Sigmoid colon (tissue), 7 donors: ENCODE results near the gene MED29. TPM values are rescaled to one million over a fixed set of nuclear protein-coding genes. Genes with fewer than 3 reads are reported as not detected.

Experiments
- DNase-seq: peaks from one replicate; pipeline ENCODE4 v3.0.0-alpha.2; 2019
- H3K27ac ChIP-seq, 4 donors: fragments of 200-600 bp; sonication (generic); one replicate each; pipeline ENCODE4 v1.5.1; 2016 to 2019; ENCODE audit warnings: mild to moderate bottlenecking in 1 of 4
- H3K27me3 ChIP-seq, 3 donors: fragments of 200-600 bp; sonication (generic); one replicate each; pipeline ENCODE4 v1.5.1; 2019; ENCODE audit warnings: mild to moderate bottlenecking in 1 of 3
- H3K36me3 ChIP-seq, 4 donors: fragments of 200-600 bp; sonication (generic); one replicate each; pipeline ENCODE4 v1.5.1; 2016 to 2019
- H3K4me1 ChIP-seq, 4 donors: fragments of 200-600 bp; sonication (generic); one replicate each; pipeline ENCODE4 v1.5.1; 2017 to 2019
- H3K4me3 ChIP-seq, 4 donors: fragments of 200-600 bp; sonication (generic); one replicate each; pipeline ENCODE4 v1.5.1; 2017 to 2019; ENCODE audit warnings: mild to moderate bottlenecking in 2 of 4, moderate library complexity in 1 of 4
- H3K9me3 ChIP-seq, 4 donors: fragments of 200-600 bp in 3 of 4; sonication (generic) in 3 of 4; one replicate each; pipeline versions ENCODE4 v1.5.1 to v1.6.1; 2013 to 2019
- CTCF ChIP-seq, 4 experiments: fragments of 450-650 bp in 3 of 4; fragments of 200-600 bp in 1 of 4; IDR thresholded peaks; one replicate each; pipeline ENCODE4 v1.5.1; 2016 to 2019; ENCODE audit warnings: antibody characterized with exemption in 4 of 4, mild to moderate bottlenecking in 3 of 4, moderate library complexity in 2 of 4
- EP300 ChIP-seq, 4 donors: sonication (generic); formaldehyde crosslinking; IDR thresholded peaks; one replicate each; pipeline ENCODE4 v1.6.1; 2017; ENCODE audit warnings: antibody characterized with exemption in 4 of 4
- POLR2A ChIP-seq, 2 donors: fragments of 450-650 bp; IDR thresholded peaks; one replicate each; pipeline ENCODE4 v1.6.1; 2016; ENCODE audit warnings: antibody characterized with exemption in 2 of 2, mild to moderate bottlenecking in 2 of 2, moderate library complexity in 2 of 2
- POLR2AphosphoS5 ChIP-seq, 4 donors: sonication (generic); formaldehyde crosslinking; IDR thresholded peaks; one replicate each; pipeline ENCODE4 v1.6.1; 2017; ENCODE audit warnings: antibody characterized with exemption in 4 of 4
- WGBS, 2 donors: extraction: QIAGEN DNeasy Blood & Tissue Kit; methylation state at CpG; one replicate each; pipeline ENCODE4 v1.1.7; 2013; 5-methylcytosine and 5-hydroxymethylcytosine counted together
- intact Hi-C: fragments of 100-400 bp; cut with DNase I; formaldehyde crosslinking; loops from one replicate; pipeline ENCODE4 v1.15.1; 2023
- polyA plus RNA-seq, 3 donors: library from polyadenylated mRNA; stranded (reverse); fragments of 200-250 nt; gene quantifications; one replicate each; pipeline ENCODE4 v1.2.3, GENCODE V29; 2013
- total RNA-seq, 4 donors: library from RNA; depleted of rRNA; stranded (reverse); fragments of >200 nt; gene quantifications; one replicate each; pipeline ENCODE4 v1.1.0, GENCODE V29; 2016
- donor health status: healthy with polysubstance abuse.
- donor health status: Bipolar disorder and iron deficiency.
- donor health status: healthy.

MED29 gene
- total and polyA plus RNA-seq, 7 donors, result 22.8 to 44.6 (median 31.0) TPM

- H3K27ac ChIP-seq, result no peak overlapping the region
- 92 to 93% methylated on average over 3 of the region's 3 CpGs for WGBS, 2 donors
- TF ChIP-seq POLR2A (IDR thresholded peaks at IDR 0.05) (no peak), CTCF (IDR thresholded peaks at IDR 0.05) (no peak), POLR2AphosphoS5 (IDR thresholded peaks at IDR 0.05) (no peak), EP300 (IDR thresholded peaks at IDR 0.05) (no peak)
- intact Hi-C loops, result no loop called here
- no peaks in the 10 kb centered on the region for H3K9me3 ChIP-seq
- DNase-seq, result no peak
- peaks cover 23 to 98% (median 55%) of the 10 kb centered on the region in 4 donors for H3K36me3 ChIP-seq
- no peak overlapping the region for H3K4me3 ChIP-seq
- no peaks in the 10 kb centered on the region for H3K27me3 ChIP-seq
- H3K4me1 ChIP-seq, result peaks cover 0 to 21% (median 5%) of the 10 kb centered on the region in 4 donors
Observed at GRCh38 chr19:39359026-39359425, 32.2 kb upstream of the MED29 start.

GRCh38 chr19:39360599-39360998 is 30.6 kb upstream of the MED29 start:
- TF ChIP-seq CTCF (IDR thresholded peaks at IDR 0.05) (no peak), EP300 (IDR thresholded peaks at IDR 0.05) (no peak), POLR2AphosphoS5 (IDR thresholded peaks at IDR 0.05) (no peak), POLR2A (IDR thresholded peaks at IDR 0.05) (no peak)
- no peak overlapping the region for H3K27ac ChIP-seq

GRCh38 chr19:39362682-39363657 is 28.2 kb upstream of the MED29 start:
- H3K4me3 ChIP-seq, result no peak overlapping the region
- 68 to 75% methylated on average over 6 of the region's 6 CpGs for WGBS, 2 donors
- H3K9me3 ChIP-seq, result no peaks in the 10 kb centered on the region
- intact Hi-C loops, result no loop called here
- peaks cover 0 to 21% (median 5%) of the 10 kb centered on the region in 4 donors for H3K4me1 ChIP-seq
- DNase-seq, result no peak
- TF ChIP-seq POLR2AphosphoS5 (IDR thresholded peaks at IDR 0.05), result no peak
- no peak for TF ChIP-seq CTCF (IDR thresholded peaks at IDR 0.05)
- TF ChIP-seq POLR2A (IDR thresholded peaks at IDR 0.05), result no peak
- no peak for TF ChIP-seq EP300 (IDR thresholded peaks at IDR 0.05)
- H3K27ac ChIP-seq, result peak overlapping the region; percentile 54 to 77 (median 62)
- H3K27me3 ChIP-seq, result no peaks in the 10 kb centered on the region
- peaks cover 3 to 91% (median 27%) of the 10 kb centered on the region in 4 donors for H3K36me3 ChIP-seq

More at GRCh38 chr19:39360599-39360998, 30.6 kb upstream of the MED29 start:
- WGBS, 2 donors, result 96 to 98% methylated on average over 1 of the region's 1 CpG
- Histone ChIP-seq H3K27me3 (no peaks in the 10 kb centered on the region), H3K4me1 (peaks cover 0 to 21% (median 5%) of the 10 kb centered on the region in 4 donors), H3K4me3 (no peak overlapping the region), H3K36me3 (peaks cover 23 to 94% (median 47%) of the 10 kb centered on the region in 4 donors), H3K9me3 (no peaks in the 10 kb centered on the region)
- DNase-seq, result no peak
- intact Hi-C loops, result no loop called here

GRCh38 chr19:39363901-39364457 is 27.2 kb upstream of the MED29 start:
- intact Hi-C loops, result no loop called here
- no peak overlapping the region for H3K4me3 ChIP-seq
- peaks cover 2 to 91% (median 22%) of the 10 kb centered on the region in 4 donors for H3K36me3 ChIP-seq
- no peaks in the 10 kb centered on the region for H3K9me3 ChIP-seq
- peaks cover 0 to 21% (median 5%) of the 10 kb centered on the region in 4 donors for H3K4me1 ChIP-seq
- 73 to 80% methylated on average over 5 of the region's 5 CpGs for WGBS, 2 donors
- H3K27me3 ChIP-seq, result no peaks in the 10 kb centered on the region
- peak overlapping the region; percentile 54 to 77 (median 66) for H3K27ac ChIP-seq
- DNase-seq, result peak; percentile 86
- peak in 3 of 4 donors; percentile 23 to 38 (median 31) for TF ChIP-seq POLR2AphosphoS5 (IDR thresholded peaks at IDR 0.05)
- TF ChIP-seq EP300 (IDR thresholded peaks at IDR 0.05), result peak in 1 of 4 donors; percentile 3
- TF ChIP-seq CTCF (IDR thresholded peaks at IDR 0.05), result no peak
